Endodermal cell (in vitro differentiated cells): ENCODE data around the gene CDON. TPM values are rescaled to one million over a fixed set of nuclear protein-coding genes. Genes with fewer than 3 reads are reported as not detected.

Experiments
- DNase-seq: peaks from one replicate; pipeline ENCODE4 v3.0.0-alpha.2; 2017
- H3K27ac ChIP-seq: 2 replicates; pipeline ENCODE4 v1.5.1; 2013; ENCODE audit warnings: mild to moderate bottlenecking, low read depth, low read length, moderate library complexity
- H3K27me3 ChIP-seq: 2 replicates; pipeline ENCODE4 v1.6.1; 2013; ENCODE audit warnings: mild to moderate bottlenecking, low read length, moderate library complexity; ENCODE audit not compliant: insufficient read depth, control insufficient read depth, poor library complexity, severe bottlenecking
- H3K36me3 ChIP-seq: 2 replicates; pipeline ENCODE4 v1.7.0; 2013; ENCODE audit warnings: mild to moderate bottlenecking, low read length, moderate library complexity; ENCODE audit not compliant: control insufficient read depth, insufficient read depth
- H3K4me1 ChIP-seq: one replicate; pipeline ENCODE4 v1.7.0; 2013; ENCODE audit warnings: low read length; ENCODE audit not compliant: control insufficient read depth, insufficient read depth
- H3K4me3 ChIP-seq: 2 replicates; pipeline ENCODE4 v1.5.1; 2013; ENCODE audit warnings: mild to moderate bottlenecking, low read length, moderate library complexity
- H3K9ac ChIP-seq: 2 replicates; pipeline ENCODE4 v1.6.1; 2013; ENCODE audit warnings: mild to moderate bottlenecking, low read length, moderate library complexity; ENCODE audit not compliant: poor library complexity, severe bottlenecking; ENCODE audit errors: extremely low read depth
- H3K9me3 ChIP-seq: 2 replicates; pipeline ENCODE4 v1.6.1; 2013; ENCODE audit warnings: mild to moderate bottlenecking, low read length, moderate library complexity; ENCODE audit not compliant: control insufficient read depth
- H3K27ac Mint-ChIP-seq: 2 replicates; pipeline ENCODE4 v1.8.0; 2020; ENCODE audit warnings: mixed read lengths
- H3K27me3 Mint-ChIP-seq: 2 replicates; pipeline ENCODE4 v1.8.0; 2021; ENCODE audit warnings: mild to moderate bottlenecking, mixed read lengths; ENCODE audit not compliant: insufficient read depth
- H3K36me3 Mint-ChIP-seq: 2 replicates; pipeline ENCODE4 v1.8.0; 2020; ENCODE audit warnings: low read depth, mixed read lengths
- H3K4me1 Mint-ChIP-seq: 2 replicates; pipeline ENCODE4 v1.8.0; 2020; ENCODE audit warnings: mixed read lengths
- H3K4me3 Mint-ChIP-seq: 2 replicates; pipeline ENCODE4 v1.8.0; 2020; ENCODE audit warnings: mild to moderate bottlenecking, moderate library complexity, mixed read lengths
- H3K9me3 Mint-ChIP-seq: 2 replicates; pipeline ENCODE4 v1.8.0; 2020; ENCODE audit warnings: mild to moderate bottlenecking, mixed read lengths
- WGBS, 2 experiments: methylation state at CpG; one replicate each; pipeline versions ENCODE4 v1.1.5 to v1.1.7; 2013; ENCODE audit warnings: missing lambda C conversion rate in 2 of 2, mixed read lengths in 1 of 2; ENCODE audit not compliant: insufficient coverage in 1 of 2, insufficient read length in 1 of 2; 5-methylcytosine and 5-hydroxymethylcytosine counted together
- total RNA-seq, 2 donors: library from RNA; stranded (reverse); fragmentation: NEBNext Ultra II Directional in 1 of 2; extraction: Animal tissue kit (Norgen Biotek cat#: 25700) in 1 of 2; gene quantifications; 2 replicates in 1 of 2; 3 replicates in 1 of 2; pipeline ENCODE4 v1.2.1, GENCODE V29; 2021
- TF ChIP-seq, protein P1 (sequence below): fragments of 200-600 bp; sonication (generic); conservative IDR thresholded peaks from 2 replicates; pipeline ENCODE4 v1.5.0; 2021; ENCODE audit warnings: antibody characterized with exemption, mild to moderate bottlenecking

Gene CDON
- total RNA-seq, 2 donors from 2014 or later = 19.2 to 24.5 TPM

DNA sequence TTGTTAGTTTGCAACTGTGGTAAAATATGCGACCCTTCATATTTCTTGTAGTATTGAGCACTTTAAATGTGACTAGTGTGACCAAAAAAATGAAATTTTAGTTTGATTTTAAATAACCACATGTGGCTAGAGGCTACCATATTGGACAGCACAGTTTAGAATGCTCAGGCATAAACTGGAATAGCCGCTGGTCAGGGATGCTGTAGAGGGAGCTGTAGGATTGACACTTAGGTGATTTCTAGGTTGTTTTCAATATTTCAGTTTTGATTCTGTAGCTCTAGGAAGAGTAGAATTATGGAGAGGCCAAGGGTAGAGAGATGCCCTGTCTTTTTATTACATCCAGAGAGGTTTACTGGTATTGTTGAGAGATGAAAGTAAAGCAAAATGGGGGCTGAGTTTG, 127.6 kb downstream of the CDON start:
- Histone ChIP-seq H3K4me3 (no peak overlapping the region), H3K9me3 (no peaks in the 10 kb centered on the region), H3K27ac (no peak overlapping the region), H3K27me3 (peaks cover 18% of the 10 kb centered on the region), H3K4me1 (peaks cover 6% of the 10 kb centered on the region), H3K36me3 (no peaks in the 10 kb centered on the region), H3K9ac (no peak overlapping the region)
- TF ChIP-seq, protein P1, sequence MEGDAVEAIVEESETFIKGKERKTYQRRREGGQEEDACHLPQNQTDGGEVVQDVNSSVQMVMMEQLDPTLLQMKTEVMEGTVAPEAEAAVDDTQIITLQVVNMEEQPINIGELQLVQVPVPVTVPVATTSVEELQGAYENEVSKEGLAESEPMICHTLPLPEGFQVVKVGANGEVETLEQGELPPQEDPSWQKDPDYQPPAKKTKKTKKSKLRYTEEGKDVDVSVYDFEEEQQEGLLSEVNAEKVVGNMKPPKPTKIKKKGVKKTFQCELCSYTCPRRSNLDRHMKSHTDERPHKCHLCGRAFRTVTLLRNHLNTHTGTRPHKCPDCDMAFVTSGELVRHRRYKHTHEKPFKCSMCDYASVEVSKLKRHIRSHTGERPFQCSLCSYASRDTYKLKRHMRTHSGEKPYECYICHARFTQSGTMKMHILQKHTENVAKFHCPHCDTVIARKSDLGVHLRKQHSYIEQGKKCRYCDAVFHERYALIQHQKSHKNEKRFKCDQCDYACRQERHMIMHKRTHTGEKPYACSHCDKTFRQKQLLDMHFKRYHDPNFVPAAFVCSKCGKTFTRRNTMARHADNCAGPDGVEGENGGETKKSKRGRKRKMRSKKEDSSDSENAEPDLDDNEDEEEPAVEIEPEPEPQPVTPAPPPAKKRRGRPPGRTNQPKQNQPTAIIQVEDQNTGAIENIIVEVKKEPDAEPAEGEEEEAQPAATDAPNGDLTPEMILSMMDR = no peak
- Mint-ChIP-seq H3K9me3 (no peaks in the 10 kb centered on the region), H3K4me1 (peaks cover 25% of the 10 kb centered on the region), H3K4me3 (no peak overlapping the region), H3K27me3 (peaks cover 3% of the 10 kb centered on the region), H3K27ac (no peak overlapping the region), H3K36me3 (no peaks in the 10 kb centered on the region)
- no peak for DNase-seq
- 93 to 100% methylated on average over 2 of the region's 2 CpGs for WGBS, 2 experiments

DNA sequence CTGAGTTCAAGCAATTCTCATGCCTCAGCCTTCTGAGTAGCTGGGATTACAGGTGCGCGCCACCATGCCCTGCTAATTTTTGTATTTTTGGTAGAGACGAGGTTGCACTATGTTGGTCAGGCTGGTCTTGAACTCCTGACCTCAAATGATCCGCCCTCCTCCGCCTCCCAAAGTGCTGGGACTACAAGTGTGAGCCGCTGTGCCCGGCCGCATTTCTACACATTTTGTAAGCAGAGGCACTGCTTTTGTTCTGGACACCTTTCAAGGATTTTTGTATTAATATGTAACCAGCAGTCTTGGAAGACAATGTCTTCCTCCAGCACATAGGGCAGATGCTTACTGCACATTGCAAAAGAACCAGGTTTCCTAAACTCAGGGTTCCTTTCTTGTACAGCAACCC, 128.2 kb downstream of the CDON start:
- WGBS, 2 experiments = 93 to 95% methylated on average over 8 of the region's 8 CpGs
- Histone ChIP-seq H3K27me3 (peaks cover 18% of the 10 kb centered on the region), H3K27ac (no peak overlapping the region), H3K36me3 (no peaks in the 10 kb centered on the region), H3K9me3 (no peaks in the 10 kb centered on the region), H3K4me1 (peaks cover 6% of the 10 kb centered on the region), H3K4me3 (no peak overlapping the region), H3K9ac (no peak overlapping the region)
- DNase-seq = no peak
- H3K36me3 Mint-ChIP-seq = no peaks in the 10 kb centered on the region
- H3K9me3 Mint-ChIP-seq = no peaks in the 10 kb centered on the region
- peaks cover 5% of the 10 kb centered on the region for H3K27me3 Mint-ChIP-seq
- H3K27ac Mint-ChIP-seq = no peak overlapping the region
- peaks cover 25% of the 10 kb centered on the region for H3K4me1 Mint-ChIP-seq
- TF ChIP-seq, protein P1 = no peak
- no peak overlapping the region for H3K4me3 Mint-ChIP-seq

DNA sequence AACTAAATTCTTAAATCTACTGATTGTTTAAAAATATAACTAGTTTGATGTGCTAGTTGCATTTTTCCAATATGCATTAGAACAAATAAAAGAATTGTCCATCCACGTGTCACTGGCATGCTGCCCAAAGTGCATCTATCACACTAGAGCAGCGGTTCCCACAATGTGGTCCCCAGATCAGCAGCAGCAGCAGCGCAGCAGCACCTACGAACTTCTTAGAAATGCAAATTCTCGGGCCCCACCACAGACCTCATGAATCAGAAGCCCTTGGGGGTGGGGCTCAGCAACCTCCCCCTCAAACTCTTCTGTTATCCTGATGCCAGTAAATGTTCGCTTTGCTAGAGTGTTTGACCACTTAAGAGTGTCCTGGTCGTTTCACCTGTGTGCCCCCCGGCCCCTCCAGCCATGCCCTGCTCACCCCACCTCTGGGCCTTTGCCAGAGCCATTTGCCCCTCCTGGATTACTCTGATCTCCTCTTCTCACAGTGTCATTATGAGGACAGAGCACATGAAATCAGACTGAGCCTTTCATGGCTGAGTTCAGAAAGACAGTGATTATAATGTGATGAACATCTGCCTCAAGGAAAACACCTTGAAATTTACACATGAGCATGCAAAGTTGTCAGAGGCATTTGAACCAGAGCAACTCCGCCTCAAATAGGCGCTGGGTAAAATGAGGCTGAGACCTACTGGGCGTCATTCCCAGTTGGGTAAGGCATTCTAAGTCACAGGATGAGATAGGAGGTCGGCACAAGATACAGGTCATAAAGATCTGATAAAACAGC, 129.4 kb downstream of the CDON start:
- H3K4me3 Mint-ChIP-seq = no peak overlapping the region
- peaks cover 14% of the 10 kb centered on the region for H3K4me1 Mint-ChIP-seq
- no peaks in the 10 kb centered on the region for H3K9me3 Mint-ChIP-seq

More for the DNA sequence above, 129.4 kb downstream of the CDON start:
- H3K27ac Mint-ChIP-seq = no peak overlapping the region
- TF ChIP-seq, protein P1 = no peak
- H3K9ac ChIP-seq = no peak overlapping the region
- H3K27me3 ChIP-seq = peaks cover 18% of the 10 kb centered on the region
- no peaks in the 10 kb centered on the region for H3K36me3 Mint-ChIP-seq
- no peak overlapping the region for H3K4me3 ChIP-seq
- WGBS, 2 experiments = 68 to 80% methylated on average over 9 to 12 of the region's 12 CpGs
- no peaks in the 10 kb centered on the region for H3K36me3 ChIP-seq
- H3K4me1 ChIP-seq = no peaks in the 10 kb centered on the region
- no peak overlapping the region for H3K27ac ChIP-seq
- DNase-seq = no peak
- peaks cover 5% of the 10 kb centered on the region for H3K27me3 Mint-ChIP-seq
- H3K9me3 ChIP-seq = no peaks in the 10 kb centered on the region
